Natural killer cell (primary cell): Measurements from ENCODE around the gene CCDC73. TPM values are rescaled to one million over a fixed set of nuclear protein-coding genes. Genes with fewer than 3 reads are reported as not detected.

Experiments used
- ATAC-seq, 3 donors: fragments of 150-1000 bp in 2 of 3; fragments of 200-7000 bp in 1 of 3; cut with Tn5 transposase; 1 replicate in 1 of 3; 2 replicates in 2 of 3; pipeline ENCODE4 v1.10.0; 2021; ENCODE audit warnings: mild to moderate bottlenecking in 2 of 3, moderate library complexity in 2 of 3
- DNase-seq, 2 donors: peaks; one replicate each; pipeline versions ENCODE4 v3.0.0 to v3.0.0-alpha.2; 2013 to 2021; ENCODE audit warnings: mixed read lengths in 1 of 2
- H3K27ac ChIP-seq: one replicate; pipeline ENCODE4 v1.5.1; 2013; ENCODE audit warnings: mild to moderate bottlenecking, low read length
- H3K27me3 ChIP-seq: one replicate; pipeline ENCODE4 v1.6.1; 2013; ENCODE audit warnings: low read length; ENCODE audit not compliant: control insufficient read depth, insufficient read depth
- H3K36me3 ChIP-seq: one replicate; pipeline ENCODE4 v1.6.1; 2013; ENCODE audit warnings: low read length; ENCODE audit not compliant: control insufficient read depth, insufficient read depth
- H3K4me1 ChIP-seq: one replicate; pipeline ENCODE4 v1.6.1; 2013; ENCODE audit warnings: low read length; ENCODE audit not compliant: control insufficient read depth, insufficient read depth
- H3K4me3 ChIP-seq: one replicate; pipeline ENCODE4 v1.5.1; 2013; ENCODE audit warnings: low read length
- H3K9me3 ChIP-seq: one replicate; pipeline ENCODE4 v1.6.1; 2013; ENCODE audit warnings: low read length; ENCODE audit not compliant: control insufficient read depth, insufficient read depth
- H3K27ac Mint-ChIP-seq, 2 donors: one replicate each; pipeline ENCODE4 v1.8.0; 2022; ENCODE audit warnings: mild to moderate bottlenecking in 2 of 2, mixed read lengths in 2 of 2, moderate library complexity in 1 of 2
- H3K27me3 Mint-ChIP-seq, 2 donors: one replicate each; pipeline ENCODE4 v1.8.0; 2022; ENCODE audit warnings: low read depth in 2 of 2, mixed read lengths in 2 of 2
- H3K36me3 Mint-ChIP-seq: one replicate; pipeline ENCODE4 v1.8.0; 2022; ENCODE audit warnings: mixed read lengths
- H3K4me1 Mint-ChIP-seq, 2 donors: one replicate each; pipeline ENCODE4 v1.8.0; 2022; ENCODE audit warnings: mixed read lengths in 2 of 2
- H3K4me3 Mint-ChIP-seq: one replicate; pipeline ENCODE4 v1.8.0; 2022; ENCODE audit warnings: mild to moderate bottlenecking, moderate library complexity, mixed read lengths
- H3K9me3 Mint-ChIP-seq, 2 donors: one replicate each; pipeline ENCODE4 v1.8.0; 2022; ENCODE audit warnings: mixed read lengths in 2 of 2
- WGBS: methylation state at CpG from one replicate; pipeline ENCODE4 v1.1.7; 2013; ENCODE audit warnings: missing lambda C conversion rate; ENCODE audit not compliant: insufficient coverage; 5-methylcytosine and 5-hydroxymethylcytosine counted together
- intact Hi-C: fragments of 100-400 bp; cut with micrococcal nuclease; formaldehyde crosslinking; loops from one replicate; pipeline ENCODE4 v1.14.2; 2022
- total RNA-seq, 4 donors: library from RNA; stranded (reverse); fragments of 120-200 nt in 1 of 4; gene quantifications; one replicate each; pipeline versions ENCODE4 v1.2.3 to v1.2.4, GENCODE V29; 2013 to 2022
- TF ChIP-seq, protein P1 (sequence below): fragments of 200-600 bp; IDR thresholded peaks from one replicate; pipeline ENCODE4 v1.8.0; 2022; ENCODE audit warnings: antibody characterized with exemption

Gene CCDC73
- total RNA-seq, result not detected
- total RNA-seq (2013), result not detected

DNA sequence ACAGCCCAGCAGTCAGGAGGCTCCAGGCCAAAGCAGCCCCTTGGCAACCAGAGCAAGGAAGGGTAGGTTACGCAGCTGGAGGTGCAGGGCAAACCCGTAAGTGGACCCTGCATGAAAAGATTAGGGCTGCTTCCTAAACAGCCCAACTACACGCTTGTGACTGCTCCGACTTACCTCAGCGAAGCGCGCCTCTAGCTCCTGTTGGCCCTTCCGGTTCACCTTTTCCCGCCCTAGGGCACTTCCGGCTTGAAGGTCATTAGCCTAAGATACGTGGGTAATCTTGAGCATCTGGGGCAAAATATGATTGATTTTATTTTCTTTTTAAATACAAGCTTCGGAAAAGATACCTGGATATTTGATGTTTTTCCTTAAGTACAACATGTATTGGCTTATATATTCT is at the start of gene CCDC73:
TSS of gene CCDC73 (minus strand) at position 224 of the 400 bp plus-strand sequence. CDS start 34,419 bp downstream, outside the sequence.
- H3K4me1 Mint-ChIP-seq, result peaks cover 0 to 4% of the 10 kb centered on the region in 2 donors
- H3K9me3 Mint-ChIP-seq, result no peaks in the 10 kb centered on the region
- DNase-seq (no peak), ATAC-seq (no peak)
- H3K4me3 Mint-ChIP-seq, result no peak within 1 kb of the TSS
- intact Hi-C loops, result no loop called here
- Histone ChIP-seq H3K4me1 (peaks cover 6% of the 10 kb centered on the region), H3K36me3 (no peaks in the 10 kb centered on the region), H3K27ac (no peak within 1 kb of the TSS), H3K4me3 (no peak within 1 kb of the TSS), H3K9me3 (no peaks in the 10 kb centered on the region), H3K27me3 (no peaks in the 10 kb centered on the region)
- H3K36me3 Mint-ChIP-seq, result no peaks in the 10 kb centered on the region
- H3K27ac Mint-ChIP-seq, result no peak within 1 kb of the TSS
- 97% methylated on average over 11 of the region's 12 CpGs for WGBS
- no peaks in the 10 kb centered on the region for H3K27me3 Mint-ChIP-seq
- TF ChIP-seq, protein P1, sequence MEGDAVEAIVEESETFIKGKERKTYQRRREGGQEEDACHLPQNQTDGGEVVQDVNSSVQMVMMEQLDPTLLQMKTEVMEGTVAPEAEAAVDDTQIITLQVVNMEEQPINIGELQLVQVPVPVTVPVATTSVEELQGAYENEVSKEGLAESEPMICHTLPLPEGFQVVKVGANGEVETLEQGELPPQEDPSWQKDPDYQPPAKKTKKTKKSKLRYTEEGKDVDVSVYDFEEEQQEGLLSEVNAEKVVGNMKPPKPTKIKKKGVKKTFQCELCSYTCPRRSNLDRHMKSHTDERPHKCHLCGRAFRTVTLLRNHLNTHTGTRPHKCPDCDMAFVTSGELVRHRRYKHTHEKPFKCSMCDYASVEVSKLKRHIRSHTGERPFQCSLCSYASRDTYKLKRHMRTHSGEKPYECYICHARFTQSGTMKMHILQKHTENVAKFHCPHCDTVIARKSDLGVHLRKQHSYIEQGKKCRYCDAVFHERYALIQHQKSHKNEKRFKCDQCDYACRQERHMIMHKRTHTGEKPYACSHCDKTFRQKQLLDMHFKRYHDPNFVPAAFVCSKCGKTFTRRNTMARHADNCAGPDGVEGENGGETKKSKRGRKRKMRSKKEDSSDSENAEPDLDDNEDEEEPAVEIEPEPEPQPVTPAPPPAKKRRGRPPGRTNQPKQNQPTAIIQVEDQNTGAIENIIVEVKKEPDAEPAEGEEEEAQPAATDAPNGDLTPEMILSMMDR, result no peak

DNA sequence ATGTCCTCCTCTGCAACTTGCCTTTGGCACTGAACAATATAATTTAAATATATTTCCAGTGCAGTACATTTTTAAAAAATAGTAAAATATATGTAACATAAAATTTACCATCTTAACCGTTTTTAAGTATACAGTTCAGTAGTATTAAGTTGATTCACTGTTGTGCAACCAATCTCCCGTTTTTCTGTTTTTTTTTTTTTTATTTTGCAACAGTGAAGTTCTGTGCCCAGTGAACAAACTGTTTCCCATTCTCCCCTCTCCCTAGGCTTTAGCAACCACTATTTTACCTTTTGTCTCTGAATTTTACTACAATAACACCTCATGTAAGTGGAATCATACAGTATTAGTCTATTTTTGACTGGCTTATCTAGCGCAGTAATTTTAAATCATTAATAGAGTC is 49.1 kb upstream of the CCDC73 start:
- Mint-ChIP-seq H3K9me3 (no peaks in the 10 kb centered on the region), H3K27ac (no peak overlapping the region), H3K36me3 (no peaks in the 10 kb centered on the region), H3K27me3 (no peaks in the 10 kb centered on the region), H3K4me3 (no peak overlapping the region), H3K4me1 (no peaks in the 10 kb centered on the region)
- intact Hi-C loops, result no loop called here
- TF ChIP-seq, protein P1, result no peak
- Histone ChIP-seq H3K27ac (no peak overlapping the region), H3K9me3 (no peaks in the 10 kb centered on the region), H3K36me3 (no peaks in the 10 kb centered on the region), H3K4me3 (no peak overlapping the region), H3K4me1 (no peaks in the 10 kb centered on the region), H3K27me3 (no peaks in the 10 kb centered on the region)
- ATAC-seq, result no peak
- DNase-seq, result no peak
- 57% methylated on average over 1 of the region's 3 CpGs for WGBS

DNA sequence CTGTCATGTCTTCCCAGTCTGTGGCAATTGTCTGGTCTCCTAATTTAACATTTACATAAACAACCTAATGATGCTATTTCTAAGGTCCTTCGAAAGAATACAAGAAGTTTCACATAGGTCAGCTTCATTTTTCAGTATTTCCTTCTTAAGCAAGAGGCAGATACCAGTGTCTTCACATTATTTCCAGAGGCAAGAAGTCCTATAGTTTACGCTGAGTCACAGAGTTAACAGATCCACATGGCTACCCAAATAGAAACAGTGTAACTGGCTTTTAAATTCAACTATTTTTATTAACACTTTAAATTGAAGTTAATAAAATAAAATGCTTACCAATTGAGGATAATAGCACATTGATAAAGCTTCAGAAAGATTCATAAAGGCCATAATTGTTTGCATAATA is 46.1 kb upstream of the CCDC73 start:
- no peaks in the 10 kb centered on the region for H3K9me3 ChIP-seq
- H3K36me3 ChIP-seq, result no peaks in the 10 kb centered on the region
- TF ChIP-seq, protein P1, result no peak
- no peaks in the 10 kb centered on the region for H3K9me3 Mint-ChIP-seq
- H3K27me3 Mint-ChIP-seq, result no peaks in the 10 kb centered on the region
- no peaks in the 10 kb centered on the region for H3K36me3 Mint-ChIP-seq
- DNase-seq (no peak), ATAC-seq (no peak)
- no peak overlapping the region for H3K4me3 Mint-ChIP-seq
- no peak overlapping the region for H3K4me3 ChIP-seq
- H3K27ac ChIP-seq, result no peak overlapping the region
- H3K27ac Mint-ChIP-seq, result no peak overlapping the region
- WGBS, result 94% methylated on average over 2 of the region's 2 CpGs
- H3K27me3 ChIP-seq, result no peaks in the 10 kb centered on the region
- no peaks in the 10 kb centered on the region for H3K4me1 Mint-ChIP-seq
- intact Hi-C loops, result no loop called here
- no peaks in the 10 kb centered on the region for H3K4me1 ChIP-seq

DNA sequence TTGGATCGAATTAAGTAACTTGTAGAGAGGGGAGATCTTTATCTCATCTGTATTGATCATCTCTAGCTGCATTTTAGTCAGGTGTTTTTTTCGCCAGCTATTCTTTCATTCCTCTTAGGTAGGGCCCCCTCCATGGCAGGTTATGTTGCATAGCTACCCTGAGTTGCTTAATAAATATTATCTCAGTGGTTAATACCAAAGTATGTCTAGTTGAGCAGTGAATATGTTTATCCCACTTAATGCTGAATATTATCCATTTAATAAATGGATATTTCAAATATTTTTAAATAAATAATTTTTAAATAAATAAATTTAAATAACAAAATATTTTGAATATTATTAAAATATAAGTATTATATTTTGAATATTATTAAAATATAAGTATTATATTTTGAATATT is 44.8 kb upstream of the CCDC73 start:
- no peak overlapping the region for H3K27ac ChIP-seq

More for the DNA sequence above, 44.8 kb upstream of the CCDC73 start:
- intact Hi-C loops, result no loop called here
- ATAC-seq (no peak), DNase-seq (no peak)
- H3K36me3 Mint-ChIP-seq, result no peaks in the 10 kb centered on the region
- H3K4me3 Mint-ChIP-seq, result no peak overlapping the region
- H3K9me3 Mint-ChIP-seq, result no peaks in the 10 kb centered on the region
- TF ChIP-seq, protein P1, result no peak
- no peaks in the 10 kb centered on the region for H3K27me3 Mint-ChIP-seq
- Histone ChIP-seq H3K27me3 (no peaks in the 10 kb centered on the region), H3K9me3 (no peaks in the 10 kb centered on the region), H3K4me3 (no peak overlapping the region), H3K36me3 (no peaks in the 10 kb centered on the region), H3K4me1 (no peaks in the 10 kb centered on the region)
- no peaks in the 10 kb centered on the region for H3K4me1 Mint-ChIP-seq
- H3K27ac Mint-ChIP-seq, result no peak overlapping the region
- WGBS, result 83% methylated on average over 1 of the region's 2 CpGs
